ENCODE results near the gene MRM3.

The MRM3 gene

GRCh38 chr17:800446-801242 is 18.5 kb downstream of the MRM3 start:
- no peak for DNase-seq (ENCODE audit: low read depth in 1 of 2, low spot score in 1 of 2)
- H3K27ac ChIP-seq (replicated peaks): no peak overlapping the region
- TF ChIP-seq POLR2AphosphoS5 (IDR thresholded peaks at IDR 0.05; ENCODE audit: low read depth): no peak
- TF ChIP-seq SPI1 (IDR thresholded peaks at IDR 0.05; ENCODE audit: borderline replicate concordance, low read depth): no peak
- no peak for TF ChIP-seq GABPA (IDR thresholded peaks at IDR 0.05; ENCODE audit: low read depth)
- TF ChIP-seq REST (IDR thresholded peaks at IDR 0.05; ENCODE audit: insufficient replicate concordance, low read depth): no peak
- TF ChIP-seq CTCF (IDR thresholded peaks at IDR 0.05; ENCODE audit: insufficient read depth, low read length): no peak
- no peaks in the 10 kb centered on the region for H3K27me3 ChIP-seq (ENCODE audit: insufficient read depth, poor library complexity, severe bottlenecking)
- no peak overlapping the region for H3K4me3 ChIP-seq (replicated peaks; ENCODE audit: insufficient read depth, low read length)

- H3K4me3 ChIP-seq (replicated peaks; ENCODE audit: insufficient read depth, low read length): no peak overlapping the region
- DNase-seq (ENCODE audit: low read depth in 1 of 2, low spot score in 1 of 2): no peak
- H3K27ac ChIP-seq (replicated peaks): no peak overlapping the region
- no peaks in the 10 kb centered on the region for H3K27me3 ChIP-seq (ENCODE audit: insufficient read depth, poor library complexity, severe bottlenecking)
- TF ChIP-seq POLR2AphosphoS5 (IDR thresholded peaks at IDR 0.05; ENCODE audit: low read depth) (no peak), CTCF (IDR thresholded peaks at IDR 0.05; ENCODE audit: insufficient read depth, low read length) (no peak), SPI1 (IDR thresholded peaks at IDR 0.05; ENCODE audit: borderline replicate concordance, low read depth) (no peak), GABPA (IDR thresholded peaks at IDR 0.05; ENCODE audit: low read depth) (no peak), REST (IDR thresholded peaks at IDR 0.05; ENCODE audit: insufficient replicate concordance, low read depth) (no peak)
Measured at GRCh38 chr17:801660-802059, 19.5 kb downstream of the MRM3 start.

- TF ChIP-seq GABPA (IDR thresholded peaks at IDR 0.05; ENCODE audit: low read depth) (no peak), SPI1 (IDR thresholded peaks at IDR 0.05; ENCODE audit: borderline replicate concordance, low read depth) (no peak), CTCF (IDR thresholded peaks at IDR 0.05; ENCODE audit: insufficient read depth, low read length) (no peak), REST (IDR thresholded peaks at IDR 0.05; ENCODE audit: insufficient replicate concordance, low read depth) (no peak), POLR2AphosphoS5 (IDR thresholded peaks at IDR 0.05; ENCODE audit: low read depth) (no peak)
Measured at GRCh38 chr17:802481-802880, 20.3 kb downstream of the MRM3 start.

More at GRCh38 chr17:802481-802880, 20.3 kb downstream of the MRM3 start:
- Histone ChIP-seq H3K27me3 (ENCODE audit: insufficient read depth, poor library complexity, severe bottlenecking) (no peaks in the 10 kb centered on the region), H3K4me3 (replicated peaks; ENCODE audit: insufficient read depth, low read length) (no peak overlapping the region), H3K27ac (replicated peaks) (no peak overlapping the region)
- DNase-seq (ENCODE audit: low read depth in 1 of 2, low spot score in 1 of 2): no peak
